Vagina (tissue), 2 donors: ENCODE data around the gene THADA. TPM values are rescaled to one million over a fixed set of nuclear protein-coding genes. Genes with fewer than 3 reads are reported as not detected.

Source experiments
- DNase-seq, 2 donors: peaks; one replicate each; pipeline ENCODE4 v3.0.0-alpha.2; 2017; ENCODE audit errors: extremely low spot score in 2 of 2
- H3K27ac ChIP-seq: fragments of 200-600 bp; sonication (generic); one replicate; pipeline ENCODE4 v1.5.1; 2019
- H3K27me3 ChIP-seq: fragments of 200-600 bp; sonication (generic); one replicate; pipeline ENCODE4 v1.5.1; 2019
- H3K36me3 ChIP-seq, 2 donors: fragments of 200-600 bp; sonication (generic); one replicate each; pipeline ENCODE4 v1.5.1; 2017 to 2019
- H3K4me1 ChIP-seq: fragments of 200-600 bp; sonication (generic); one replicate; pipeline ENCODE4 v1.5.1; 2019
- H3K4me3 ChIP-seq, 2 donors: fragments of 200-600 bp; sonication (generic); 1 replicate in 1 of 2; 2 replicates in 1 of 2; pipeline ENCODE4 v1.5.1; 2016 to 2019
- H3K9me3 ChIP-seq: fragments of 200-600 bp; sonication (generic); one replicate; pipeline ENCODE4 v1.5.1; 2019
- POLR2A ChIP-seq, 2 donors: fragments of 450-650 bp; IDR thresholded peaks; one replicate each; pipeline ENCODE4 v1.6.1; 2017; ENCODE audit warnings: antibody characterized with exemption in 2 of 2, mild to moderate bottlenecking in 2 of 2, moderate library complexity in 2 of 2
- POLR2AphosphoS5 ChIP-seq, 2 donors: sonication (generic); formaldehyde crosslinking; IDR thresholded peaks; one replicate each; pipeline ENCODE4 v1.9.0; 2017; ENCODE audit warnings: antibody characterized with exemption in 2 of 2, mild to moderate bottlenecking in 2 of 2, low read depth in 1 of 2; ENCODE audit not compliant: insufficient read depth in 1 of 2
- intact Hi-C: fragments of 100-400 bp; cut with DNase I; formaldehyde crosslinking; loops from one replicate; pipeline ENCODE4 v1.15.1; 2023
- total RNA-seq: library from RNA; depleted of rRNA; stranded (reverse); fragments of >200 nt; gene quantifications from one replicate; pipeline ENCODE4 v1.2.3, GENCODE V29; 2016
- TF ChIP-seq, protein P1 (sequence below), 3 experiments: fragments of 450-650 bp in 2 of 3; fragments of 200-600 bp in 1 of 3; sonication (generic) in 1 of 3; IDR thresholded peaks; one replicate each; pipeline ENCODE4 v1.5.1; 2017 to 2019; ENCODE audit warnings: antibody characterized with exemption in 3 of 3, mild to moderate bottlenecking in 2 of 3, moderate library complexity in 2 of 3

Gene THADA
- total RNA-seq, 1 donor from 2014 or later, result 32.2 TPM

DNA sequence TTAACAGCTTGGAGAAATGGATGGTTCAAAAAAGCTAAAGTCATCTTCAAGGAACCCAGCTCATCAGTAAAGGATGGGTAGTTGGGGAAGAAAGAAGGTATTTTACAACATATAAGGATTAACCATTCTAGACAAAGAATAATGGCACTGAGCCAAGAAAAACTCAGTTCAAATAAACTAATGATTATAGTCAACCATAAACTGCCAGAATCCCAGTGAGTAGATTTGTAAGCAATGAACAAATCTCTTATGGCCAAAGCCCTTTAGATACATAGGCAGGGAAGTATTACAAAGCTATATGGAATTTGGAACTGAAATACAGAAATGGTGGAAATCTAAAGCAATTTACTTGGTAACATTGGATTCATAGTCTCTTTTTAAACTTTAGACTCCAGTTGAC lies 277.0 kb downstream of the THADA start:
- intact Hi-C loops, result no loop called here
- Histone ChIP-seq H3K9me3 (no peaks in the 10 kb centered on the region), H3K27me3 (no peaks in the 10 kb centered on the region), H3K36me3 (no peaks in the 10 kb centered on the region), H3K27ac (no peak overlapping the region), H3K4me1 (peaks cover 5% of the 10 kb centered on the region), H3K4me3 (no peak overlapping the region)
- TF ChIP-seq, protein P1, sequence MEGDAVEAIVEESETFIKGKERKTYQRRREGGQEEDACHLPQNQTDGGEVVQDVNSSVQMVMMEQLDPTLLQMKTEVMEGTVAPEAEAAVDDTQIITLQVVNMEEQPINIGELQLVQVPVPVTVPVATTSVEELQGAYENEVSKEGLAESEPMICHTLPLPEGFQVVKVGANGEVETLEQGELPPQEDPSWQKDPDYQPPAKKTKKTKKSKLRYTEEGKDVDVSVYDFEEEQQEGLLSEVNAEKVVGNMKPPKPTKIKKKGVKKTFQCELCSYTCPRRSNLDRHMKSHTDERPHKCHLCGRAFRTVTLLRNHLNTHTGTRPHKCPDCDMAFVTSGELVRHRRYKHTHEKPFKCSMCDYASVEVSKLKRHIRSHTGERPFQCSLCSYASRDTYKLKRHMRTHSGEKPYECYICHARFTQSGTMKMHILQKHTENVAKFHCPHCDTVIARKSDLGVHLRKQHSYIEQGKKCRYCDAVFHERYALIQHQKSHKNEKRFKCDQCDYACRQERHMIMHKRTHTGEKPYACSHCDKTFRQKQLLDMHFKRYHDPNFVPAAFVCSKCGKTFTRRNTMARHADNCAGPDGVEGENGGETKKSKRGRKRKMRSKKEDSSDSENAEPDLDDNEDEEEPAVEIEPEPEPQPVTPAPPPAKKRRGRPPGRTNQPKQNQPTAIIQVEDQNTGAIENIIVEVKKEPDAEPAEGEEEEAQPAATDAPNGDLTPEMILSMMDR (IDR thresholded peaks at IDR 0.05), result no peak
- no peak for TF ChIP-seq POLR2AphosphoS5 (IDR thresholded peaks at IDR 0.05; ENCODE audit: insufficient read depth in 1 of 2, low read depth in 1 of 2)
- DNase-seq, result no peak

- intact Hi-C loops, result no loop called here
- TF ChIP-seq POLR2A (IDR thresholded peaks at IDR 0.05), result no peak
- TF ChIP-seq, protein P1 (IDR thresholded peaks at IDR 0.05), result no peak
- TF ChIP-seq POLR2AphosphoS5 (IDR thresholded peaks at IDR 0.05; ENCODE audit: insufficient read depth in 1 of 2, low read depth in 1 of 2), result no peak
- no peak for DNase-seq
- H3K9me3 ChIP-seq, result no peaks in the 10 kb centered on the region
- no peaks in the 10 kb centered on the region for H3K36me3 ChIP-seq
- H3K27ac ChIP-seq, result no peak overlapping the region
- H3K4me1 ChIP-seq, result peaks cover 12% of the 10 kb centered on the region
- H3K4me3 ChIP-seq, result no peak overlapping the region
- no peaks in the 10 kb centered on the region for H3K27me3 ChIP-seq
Measured at GRCh38 chr2:43317680-43318079, 278.2 kb downstream of the THADA start.

- Histone ChIP-seq H3K36me3 (no peaks in the 10 kb centered on the region), H3K27ac (no peak overlapping the region), H3K4me3 (no peak overlapping the region), H3K27me3 (no peaks in the 10 kb centered on the region), H3K9me3 (no peaks in the 10 kb centered on the region), H3K4me1 (peaks cover 17% of the 10 kb centered on the region)
- DNase-seq, result no peak
- intact Hi-C loops, result no loop called here
- TF ChIP-seq POLR2A (IDR thresholded peaks at IDR 0.05), result no peak
- TF ChIP-seq, protein P1 (IDR thresholded peaks at IDR 0.05), result no peak
- no peak for TF ChIP-seq POLR2AphosphoS5 (IDR thresholded peaks at IDR 0.05; ENCODE audit: insufficient read depth in 1 of 2, low read depth in 1 of 2)
Measured at GRCh38 chr2:43317194-43317593, 278.6 kb downstream of the THADA start.

DNA sequence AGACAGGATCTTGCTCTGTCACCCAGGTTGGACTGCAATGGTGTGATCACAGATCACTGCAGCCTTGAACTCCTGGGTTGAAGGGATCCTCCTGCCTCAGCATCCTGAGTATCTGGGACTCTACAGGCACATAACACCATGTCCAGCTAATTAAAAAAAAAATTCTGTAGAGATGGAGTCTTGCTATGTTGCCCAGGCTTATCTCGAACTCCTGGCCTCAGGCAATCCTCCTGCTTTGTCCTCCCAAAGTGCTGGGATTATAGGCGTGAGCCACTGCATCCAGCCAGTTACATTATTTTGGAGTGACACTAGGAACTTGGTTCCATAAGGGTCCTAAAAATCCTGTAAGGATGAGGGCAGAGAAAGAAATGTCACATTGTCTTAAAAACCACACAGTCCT lies 280.4 kb downstream of the THADA start:
- Histone ChIP-seq H3K27me3 (no peaks in the 10 kb centered on the region), H3K4me1 (peaks cover 30% of the 10 kb centered on the region), H3K27ac (no peak overlapping the region), H3K9me3 (no peaks in the 10 kb centered on the region), H3K36me3 (no peaks in the 10 kb centered on the region), H3K4me3 (no peak overlapping the region)
- no peak for DNase-seq
- TF ChIP-seq POLR2A (IDR thresholded peaks at IDR 0.05), result no peak
- TF ChIP-seq, protein P1 (IDR thresholded peaks at IDR 0.05), result no peak
- TF ChIP-seq POLR2AphosphoS5 (IDR thresholded peaks at IDR 0.05; ENCODE audit: insufficient read depth in 1 of 2, low read depth in 1 of 2), result no peak
- intact Hi-C loops, result no loop called here

DNA sequence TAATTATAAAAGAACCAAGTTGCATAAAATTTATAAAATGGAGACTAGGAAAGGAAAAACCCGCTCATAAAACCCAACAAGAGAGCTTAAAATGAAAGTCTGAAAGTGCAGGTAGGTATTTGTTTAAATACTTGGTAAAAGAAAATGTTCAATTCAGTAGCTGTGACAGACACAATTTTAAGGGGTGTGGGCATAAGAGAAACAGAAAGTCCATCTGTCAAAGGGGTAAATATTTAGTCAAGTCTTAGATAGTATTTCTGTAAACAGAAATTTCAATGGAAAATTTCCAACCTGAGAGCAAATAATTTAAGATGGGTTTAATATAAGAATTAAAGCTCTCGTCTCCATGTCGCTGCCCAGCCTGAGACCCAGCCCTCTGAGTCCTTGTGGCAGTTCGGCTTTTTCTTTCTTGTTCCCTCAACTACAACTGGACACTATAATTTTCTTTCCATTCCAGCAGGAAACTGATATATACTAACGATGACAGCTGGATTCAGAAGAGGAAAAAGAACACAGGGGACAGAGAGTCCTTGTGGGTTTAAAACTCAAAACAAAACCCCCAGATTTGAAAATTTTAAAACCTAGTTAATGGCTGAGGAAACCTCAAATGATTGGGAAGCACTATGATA lies 281.4 kb downstream of the THADA start:
- Histone ChIP-seq H3K36me3 (no peaks in the 10 kb centered on the region), H3K27ac (no peak overlapping the region), H3K9me3 (no peaks in the 10 kb centered on the region), H3K4me3 (no peak overlapping the region), H3K4me1 (peaks cover 30% of the 10 kb centered on the region), H3K27me3 (no peaks in the 10 kb centered on the region)
- TF ChIP-seq POLR2A (IDR thresholded peaks at IDR 0.05) (no peak), POLR2AphosphoS5 (IDR thresholded peaks at IDR 0.05; ENCODE audit: insufficient read depth in 1 of 2, low read depth in 1 of 2) (no peak)
- TF ChIP-seq, protein P1 (IDR thresholded peaks at IDR 0.05), result no peak
- DNase-seq, result no peak
- intact Hi-C loops, result no loop called here
